AG10803 (cell line): ENCODE data around the gene NSMF.

Experiments used
- DNase-seq: peaks from one replicate; pipeline ENCODE4 v3.0.0; 2010; ENCODE audit warnings: low read depth
- H3K4me3 ChIP-seq: 2 replicates; pipeline ENCODE4 v1.5.1; 2011; ENCODE audit warnings: mild to moderate bottlenecking, low read length, control low read depth
- TF ChIP-seq, protein P1 (sequence below): conservative IDR thresholded peaks from 2 replicates; pipeline ENCODE4 v1.5.1; 2011; ENCODE audit warnings: mild to moderate bottlenecking, low read length, control low read depth, inconsistent platforms

NSMF gene

GRCh38 chr9:137463931-137464290 lies 4.8 kb upstream of the NSMF start:
- no peak for DNase-seq
- TF ChIP-seq, protein P1, sequence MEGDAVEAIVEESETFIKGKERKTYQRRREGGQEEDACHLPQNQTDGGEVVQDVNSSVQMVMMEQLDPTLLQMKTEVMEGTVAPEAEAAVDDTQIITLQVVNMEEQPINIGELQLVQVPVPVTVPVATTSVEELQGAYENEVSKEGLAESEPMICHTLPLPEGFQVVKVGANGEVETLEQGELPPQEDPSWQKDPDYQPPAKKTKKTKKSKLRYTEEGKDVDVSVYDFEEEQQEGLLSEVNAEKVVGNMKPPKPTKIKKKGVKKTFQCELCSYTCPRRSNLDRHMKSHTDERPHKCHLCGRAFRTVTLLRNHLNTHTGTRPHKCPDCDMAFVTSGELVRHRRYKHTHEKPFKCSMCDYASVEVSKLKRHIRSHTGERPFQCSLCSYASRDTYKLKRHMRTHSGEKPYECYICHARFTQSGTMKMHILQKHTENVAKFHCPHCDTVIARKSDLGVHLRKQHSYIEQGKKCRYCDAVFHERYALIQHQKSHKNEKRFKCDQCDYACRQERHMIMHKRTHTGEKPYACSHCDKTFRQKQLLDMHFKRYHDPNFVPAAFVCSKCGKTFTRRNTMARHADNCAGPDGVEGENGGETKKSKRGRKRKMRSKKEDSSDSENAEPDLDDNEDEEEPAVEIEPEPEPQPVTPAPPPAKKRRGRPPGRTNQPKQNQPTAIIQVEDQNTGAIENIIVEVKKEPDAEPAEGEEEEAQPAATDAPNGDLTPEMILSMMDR: no peak
- H3K4me3 ChIP-seq: no peak overlapping the region

DNA sequence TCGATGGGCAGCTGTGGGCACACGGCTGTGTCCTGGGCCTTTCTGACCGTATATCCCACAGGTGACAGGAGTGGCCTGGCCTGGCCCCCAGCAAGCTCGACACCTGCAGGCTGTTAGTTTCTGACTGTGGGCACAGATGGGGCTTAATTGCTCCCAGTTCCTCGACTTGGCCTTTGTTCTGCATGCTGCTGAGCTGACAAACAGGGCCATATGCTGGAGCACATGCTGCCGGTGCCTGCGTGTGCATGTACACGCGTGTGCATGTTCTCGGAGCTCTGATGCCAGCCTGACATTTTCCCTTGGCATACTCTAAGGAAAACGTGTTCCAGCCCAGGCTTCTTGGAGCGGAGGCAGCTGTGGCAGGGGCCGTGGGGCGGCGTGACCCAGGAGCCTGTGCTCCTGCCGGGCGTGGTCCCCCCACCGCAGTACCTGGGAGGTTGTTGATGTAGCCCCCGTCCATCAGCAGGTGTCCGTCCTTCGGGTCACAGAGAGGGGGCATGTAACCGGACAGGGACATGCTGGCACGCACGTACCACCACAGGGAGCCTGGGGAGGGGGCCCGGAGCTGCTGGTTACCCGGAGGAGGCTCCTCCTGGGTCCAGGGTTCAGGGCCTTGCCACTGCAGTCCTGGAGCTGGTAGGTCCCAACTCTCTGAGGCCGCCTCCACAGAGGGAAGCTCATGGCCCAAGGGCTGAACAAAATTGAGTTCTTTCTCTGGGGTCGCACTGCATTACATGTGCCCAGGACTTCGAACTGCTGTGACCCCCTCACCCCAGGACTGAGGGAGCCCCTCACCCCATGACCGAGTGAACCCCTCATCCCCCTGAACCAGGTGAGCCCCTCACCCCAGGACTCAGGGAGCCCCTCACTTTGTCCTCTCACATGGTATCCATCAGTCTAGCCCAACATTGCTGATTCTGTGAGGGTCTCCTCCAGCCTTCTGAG lies 4.1 kb upstream of the NSMF start:
- TF ChIP-seq, protein P1: no peak
- H3K4me3 ChIP-seq: no peak overlapping the region
- no peak for DNase-seq

- TF ChIP-seq, protein P1: no peak
- no peak for DNase-seq
- no peak overlapping the region for H3K4me3 ChIP-seq
Measured at GRCh38 chr9:137462396-137462985, 3.4 kb upstream of the NSMF start.

DNA sequence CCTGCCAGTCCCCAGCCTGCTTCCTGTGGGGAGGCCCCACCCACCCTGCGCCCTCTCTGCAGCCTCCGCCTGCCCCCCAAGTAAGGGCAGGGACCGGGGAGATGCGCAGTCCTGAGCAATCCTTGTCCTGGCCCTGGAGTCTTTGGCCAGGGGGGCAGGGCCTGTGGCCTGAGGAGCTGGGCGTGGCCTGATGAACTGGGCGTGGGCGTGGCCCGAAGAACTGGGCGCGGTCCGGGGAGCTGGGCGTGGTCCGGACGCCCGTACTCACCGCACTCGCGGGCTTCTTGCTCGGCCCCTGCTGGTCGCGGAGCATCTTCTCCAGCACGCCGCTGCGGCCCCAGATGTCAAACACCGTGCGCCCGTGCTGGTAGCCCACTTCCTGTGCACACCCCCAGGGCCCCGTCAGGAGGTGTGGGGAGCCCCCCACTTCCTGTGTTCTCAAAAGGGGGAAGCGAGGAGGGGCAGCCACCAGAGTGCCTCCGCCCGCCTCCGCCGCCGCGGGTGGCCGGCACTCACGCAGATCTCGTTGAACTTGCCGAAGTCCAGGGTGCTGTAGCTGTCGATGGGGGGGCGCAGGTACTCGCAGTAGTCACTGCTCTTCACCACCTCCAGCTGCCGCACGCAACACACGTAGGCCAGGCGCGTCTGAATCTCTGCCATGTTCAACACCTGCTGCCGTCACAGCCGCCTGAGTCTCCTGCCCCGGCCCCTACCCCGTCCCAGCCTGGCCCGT lies 2.7 kb upstream of the NSMF start:
- TF ChIP-seq, protein P1: no peak
- no peak overlapping the region for H3K4me3 ChIP-seq
- DNase-seq: peak; percentile 22

- no peak for DNase-seq
- TF ChIP-seq, protein P1: no peak
- H3K4me3 ChIP-seq: no peak overlapping the region
Measured at GRCh38 chr9:137461316-137461662, 2.2 kb upstream of the NSMF start.

DNA sequence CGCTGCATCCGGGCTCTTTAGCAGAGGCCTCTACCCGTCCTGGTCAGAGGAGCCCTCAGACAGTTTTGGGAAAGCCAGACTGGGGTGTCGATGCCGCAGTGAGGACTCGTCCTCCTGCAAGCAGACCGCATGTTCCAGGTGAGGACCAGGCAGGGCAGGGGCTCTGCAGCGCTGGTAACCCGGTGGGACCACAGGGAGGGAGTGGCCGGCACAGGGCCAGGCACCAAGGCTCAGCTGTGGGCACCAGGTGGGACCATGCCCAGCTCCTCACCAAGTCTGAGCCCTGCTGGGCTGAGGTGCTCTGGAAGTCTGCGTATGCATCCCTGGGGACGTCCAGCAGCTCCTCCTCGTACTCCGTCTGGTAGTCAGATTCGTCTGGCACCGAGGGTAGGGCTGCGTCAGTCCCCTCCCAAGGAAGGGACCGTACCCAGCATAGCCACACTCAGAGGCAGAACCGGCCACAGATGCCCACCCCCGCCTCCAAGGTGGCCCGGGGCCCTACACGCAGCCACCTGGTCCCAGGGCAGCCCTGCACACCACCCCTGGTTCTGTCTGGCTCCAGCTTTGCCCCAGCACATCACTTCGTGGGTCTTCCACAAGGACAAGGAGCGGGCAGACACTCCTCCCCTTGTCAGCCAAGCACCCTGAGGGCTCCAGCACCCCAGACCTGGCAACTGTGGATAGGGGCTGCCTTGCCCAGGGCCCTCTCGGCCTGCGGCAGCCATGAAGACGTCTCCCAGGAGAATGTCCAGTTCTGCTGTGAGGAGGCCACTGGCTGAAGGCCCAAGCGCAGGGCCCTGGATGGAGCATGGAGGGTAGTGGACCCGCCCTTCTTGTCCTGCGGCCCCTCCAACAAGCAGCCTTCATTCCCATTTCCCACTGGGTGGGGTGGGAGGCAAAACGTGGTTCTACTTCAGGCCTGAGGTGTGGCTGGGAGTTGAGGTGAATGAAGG lies 1.5 kb upstream of the NSMF start:
- no peak overlapping the region for H3K4me3 ChIP-seq
- no peak for DNase-seq
- TF ChIP-seq, protein P1: no peak
